Glomerular visceral epithelial cell (primary cell): ENCODE data around the gene SPX.
A peak's percentile ranks its signal among the peaks of the same experiment; 100 is the strongest.

Experiments
- DNase-seq: peaks from one replicate; pipeline ENCODE4 v3.0.0-alpha.2; 2016; ENCODE audit errors: extremely low spot score

The SPX gene, protein sequence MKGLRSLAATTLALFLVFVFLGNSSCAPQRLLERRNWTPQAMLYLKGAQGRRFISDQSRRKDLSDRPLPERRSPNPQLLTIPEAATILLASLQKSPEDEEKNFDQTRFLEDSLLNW

DNA sequence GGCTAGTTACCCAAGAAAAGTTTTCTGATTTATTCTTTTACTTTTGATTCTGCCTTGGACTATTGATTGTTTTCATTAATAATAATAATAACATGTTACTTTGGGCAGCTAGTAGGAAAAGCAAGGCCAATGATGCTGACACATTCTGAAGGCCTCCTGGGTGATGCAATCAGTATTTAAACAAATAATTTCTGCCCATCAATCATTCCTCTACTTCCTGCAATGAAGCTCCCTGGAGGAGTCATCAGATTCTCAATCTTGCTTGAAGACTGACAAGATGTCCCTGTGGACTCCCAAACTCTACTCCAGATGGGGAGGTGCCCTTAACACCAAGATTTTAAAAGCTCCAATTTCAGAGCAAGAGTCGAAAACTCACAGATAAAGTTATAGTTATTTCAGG, at the start of gene SPX:
SPX (plus strand) TSS at position 244 of the 400 bp plus-strand sequence. CDS start 177 bp downstream, outside the sequence.
- no peak for DNase-seq

DNA sequence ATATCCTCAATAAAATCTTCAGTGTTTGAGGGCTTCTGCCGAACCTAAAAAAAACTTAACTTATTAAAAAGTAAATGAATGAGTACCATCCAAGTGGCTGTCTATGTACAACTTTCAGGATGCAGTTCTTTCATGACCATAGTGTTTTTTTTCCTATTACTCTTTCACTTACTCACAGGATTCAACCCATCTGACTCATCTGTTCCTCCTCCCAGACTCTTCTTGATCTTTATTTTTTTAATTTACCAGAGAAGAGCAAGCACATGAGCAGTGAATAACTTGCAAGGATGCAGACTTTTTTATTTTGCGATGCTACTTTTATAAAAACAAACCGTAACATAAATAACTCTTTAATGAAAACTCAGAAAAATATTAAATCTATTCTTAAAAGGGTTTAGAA, 49.1 kb upstream of the SPX start:
- DNase-seq: peak; percentile 12

DNA sequence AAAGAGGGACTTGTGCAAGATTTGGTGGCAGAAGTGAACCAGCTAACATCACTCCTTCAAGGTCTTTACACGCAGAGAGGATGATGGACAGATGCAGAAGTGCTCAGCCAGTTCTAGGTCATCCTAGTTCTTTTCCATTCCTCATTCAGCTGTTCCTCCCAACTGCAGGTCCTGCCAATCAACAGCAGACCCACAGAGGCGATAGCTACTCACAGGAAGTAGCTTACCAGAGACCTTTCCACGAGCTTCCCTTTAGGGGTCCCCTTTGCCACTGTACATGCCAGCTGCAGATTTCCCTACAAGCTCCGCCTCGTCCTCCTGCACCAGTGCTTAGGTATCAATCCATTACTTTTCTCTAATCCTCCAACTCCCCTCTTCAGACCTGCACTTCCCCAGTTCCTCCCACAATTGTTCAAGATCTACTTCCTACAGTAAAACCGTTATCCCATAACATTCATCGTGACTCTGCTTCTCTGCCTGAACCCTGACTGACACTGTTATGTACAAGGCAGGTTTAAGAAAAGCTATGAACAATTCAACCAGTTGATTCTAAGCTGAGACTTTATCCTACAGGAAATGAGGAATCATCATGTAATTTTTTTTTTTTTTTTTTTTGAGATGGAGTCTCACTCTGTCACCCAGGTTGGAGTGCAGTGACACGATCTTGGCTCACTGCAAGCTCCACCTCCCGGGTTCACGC, 47.2 kb upstream of the SPX start:
- DNase-seq: no peak

DNA sequence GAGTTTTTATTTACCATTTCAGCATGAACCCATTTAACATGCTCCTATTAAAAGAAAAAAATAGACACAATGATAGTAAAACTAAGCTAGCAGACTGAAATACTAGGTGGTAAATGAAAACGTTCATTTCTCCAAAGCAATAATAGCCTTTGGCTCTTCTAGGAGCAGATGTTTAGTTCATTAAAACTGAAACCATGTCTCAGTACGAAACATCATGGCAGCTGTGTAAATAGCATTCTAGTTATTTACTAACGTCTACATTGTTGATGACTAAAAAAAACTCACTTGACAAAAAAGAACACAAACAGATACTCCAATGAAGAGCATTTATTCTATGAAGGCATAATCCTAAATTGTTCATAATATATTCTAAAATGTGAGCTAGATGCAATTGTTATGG, 42.6 kb upstream of the SPX start:
- no peak for DNase-seq

DNA sequence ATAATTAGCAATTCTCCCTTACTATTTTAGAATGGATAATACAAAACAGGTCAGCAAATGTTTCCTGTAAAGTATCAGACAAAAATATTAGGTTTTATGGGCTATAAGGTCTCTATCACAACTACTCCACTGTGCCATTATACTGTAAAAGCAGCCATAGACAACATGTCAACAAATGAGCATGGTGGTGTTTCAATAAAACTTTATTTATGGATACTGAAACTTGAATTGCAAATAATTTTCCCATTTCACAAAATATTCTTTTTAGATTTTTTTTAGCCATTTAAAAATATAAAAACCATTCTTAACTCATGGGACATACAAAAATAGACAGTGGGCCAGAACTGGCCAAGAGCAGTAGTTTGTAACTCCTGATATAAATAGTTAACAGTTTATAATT, 40.1 kb upstream of the SPX start:
- no peak for DNase-seq

DNA sequence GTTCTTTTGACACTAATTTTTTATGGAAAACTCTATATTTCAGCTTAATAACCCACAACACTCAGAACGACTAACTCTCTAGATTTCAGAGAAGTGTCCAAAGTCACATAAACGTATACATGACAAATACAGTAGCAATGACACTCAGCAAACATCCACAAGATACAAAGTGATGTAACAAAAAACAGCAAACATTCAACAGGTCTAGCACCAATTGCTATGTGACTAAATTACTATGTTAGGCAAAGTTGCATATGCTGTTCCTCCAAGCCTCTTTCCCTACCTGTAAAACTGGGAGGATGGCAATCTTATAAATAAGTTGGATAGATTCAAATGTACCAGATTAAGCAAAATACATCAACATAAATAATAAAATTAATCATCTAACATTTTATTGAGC, 26.3 kb upstream of the SPX start:
- no peak for DNase-seq

DNA sequence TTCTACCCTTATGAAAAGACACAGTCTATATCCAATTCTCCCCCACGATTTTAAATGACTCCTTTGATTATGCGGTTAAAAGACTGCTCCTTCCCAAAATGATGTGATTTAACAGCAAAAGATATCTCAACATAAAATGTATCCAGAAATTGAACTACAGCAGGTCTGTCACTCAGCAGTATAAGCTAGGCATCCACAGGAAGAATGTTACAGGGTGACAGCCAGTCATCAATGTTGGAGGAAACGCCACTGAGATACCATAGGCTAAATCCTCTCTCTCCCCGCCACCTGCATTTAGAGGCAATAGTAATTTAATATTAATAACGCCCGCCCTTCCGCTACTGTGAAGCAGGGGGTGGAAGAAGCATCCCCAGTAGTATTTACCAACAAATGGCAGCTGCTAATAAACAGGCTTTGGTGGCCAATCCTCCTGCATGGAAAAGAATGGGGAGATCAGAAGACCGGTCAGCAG, 25.3 kb upstream of the SPX start:
- DNase-seq: no peak

DNA sequence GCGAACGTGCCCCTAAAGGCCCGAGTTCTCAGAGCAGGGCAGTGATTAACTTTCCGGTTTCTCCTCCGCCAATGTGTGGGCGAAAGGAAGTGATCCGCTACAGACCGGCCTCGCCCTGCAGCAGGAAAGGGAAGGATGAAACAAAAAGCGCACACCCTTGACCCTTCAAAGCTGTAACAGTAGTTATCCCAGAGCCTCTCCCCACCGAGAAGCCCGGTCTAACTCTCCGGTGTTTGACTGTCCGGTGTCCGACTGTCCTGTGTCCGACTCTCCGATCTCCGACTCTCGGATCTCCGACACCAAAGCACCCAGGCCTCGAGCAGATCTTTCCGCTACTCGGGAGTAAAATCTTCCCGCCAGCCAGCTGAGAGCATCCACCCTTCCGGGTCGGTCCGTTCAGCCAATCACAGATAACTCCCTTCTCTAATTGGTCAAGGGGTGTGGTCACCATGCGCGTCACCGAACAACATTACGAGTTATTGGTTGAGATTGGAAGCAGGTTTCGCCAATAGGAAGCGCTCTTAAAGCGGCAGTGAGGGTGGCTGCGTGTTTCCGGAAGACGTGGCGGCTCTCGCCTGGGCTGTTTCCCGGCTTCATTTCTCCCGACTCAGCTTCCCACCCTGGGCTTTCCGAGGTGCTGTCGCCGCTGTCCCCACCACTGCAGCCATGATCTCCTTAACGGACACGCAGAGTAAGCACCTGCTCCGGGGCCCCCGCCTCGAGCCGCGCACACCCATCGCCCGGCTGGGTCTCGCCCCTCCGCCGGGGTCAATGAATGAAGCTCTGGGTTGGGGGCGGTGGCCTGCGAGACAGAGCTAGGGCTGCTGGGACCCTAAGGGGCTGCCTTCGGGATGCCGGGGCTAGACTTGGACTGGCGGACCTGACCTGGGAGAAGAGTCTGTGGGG, 24.6 kb upstream of the SPX start, which contains the start of the genes GOLT1B and RECQL:
GOLT1B (plus strand) TSS at position 532 of the 906 bp plus-strand sequence; CDS start at position 667, 135 bp downstream.
RECQL (minus strand) TSS at position 378 of the 906 bp plus-strand sequence. CDS start 2,065 bp downstream, outside the sequence.
- peak; percentile 96 for DNase-seq

DNA sequence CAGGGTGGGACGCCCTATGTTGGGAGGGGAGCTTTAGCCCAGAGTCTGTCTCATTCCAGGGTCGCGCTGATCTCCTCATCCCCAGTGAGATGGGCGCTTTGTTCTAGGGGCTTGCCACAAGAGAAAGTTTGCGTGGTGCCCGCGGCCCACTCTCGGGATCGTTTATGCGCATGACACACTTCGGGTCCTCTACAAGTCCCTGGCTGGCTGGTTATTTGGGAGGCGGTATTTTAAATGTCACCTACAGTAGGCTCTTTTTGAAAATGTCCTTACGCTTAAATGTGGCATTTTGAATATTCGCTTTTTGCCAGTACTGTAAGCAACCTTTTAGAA, 24.0 kb upstream of the SPX start:
- peak; percentile 27 for DNase-seq

DNA sequence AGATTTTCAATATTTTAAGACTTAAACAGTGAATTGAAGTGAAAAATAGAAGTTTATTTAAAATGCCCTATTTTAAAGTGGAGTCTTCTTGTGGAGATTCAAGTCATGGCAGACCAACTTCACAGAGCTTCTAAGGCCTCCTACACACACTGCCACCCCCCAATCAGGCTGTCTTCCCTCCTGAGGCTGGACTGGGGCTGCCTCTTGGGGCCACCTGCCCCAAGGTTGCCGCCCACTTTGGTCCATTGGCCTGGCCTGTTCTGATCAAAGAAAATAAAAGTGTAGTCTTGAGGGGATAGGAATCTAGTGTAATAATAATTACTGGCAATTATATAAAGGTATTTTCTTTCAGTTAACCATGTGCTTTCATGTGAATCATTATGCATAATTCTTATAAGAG, 23.2 kb upstream of the SPX start:
- no peak for DNase-seq

DNA sequence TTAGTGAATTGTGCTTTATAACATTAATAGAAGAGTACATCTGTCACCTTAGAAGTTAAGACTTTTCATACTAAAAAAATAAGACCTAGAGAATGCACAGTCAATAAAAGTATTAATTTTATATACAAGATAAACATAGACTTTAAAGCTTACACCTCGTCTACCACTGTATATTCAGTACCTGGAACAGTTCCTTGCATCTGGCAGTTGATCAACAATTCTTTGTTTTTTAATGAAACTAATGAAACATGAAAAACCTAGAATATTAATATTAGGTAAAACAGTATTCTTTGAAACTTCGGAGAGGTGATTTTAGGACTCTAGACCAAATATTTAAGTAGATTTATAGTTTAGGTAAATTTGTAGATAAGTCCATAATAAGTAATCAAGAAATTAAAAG, 20.2 kb upstream of the SPX start:
- no peak for DNase-seq

DNA sequence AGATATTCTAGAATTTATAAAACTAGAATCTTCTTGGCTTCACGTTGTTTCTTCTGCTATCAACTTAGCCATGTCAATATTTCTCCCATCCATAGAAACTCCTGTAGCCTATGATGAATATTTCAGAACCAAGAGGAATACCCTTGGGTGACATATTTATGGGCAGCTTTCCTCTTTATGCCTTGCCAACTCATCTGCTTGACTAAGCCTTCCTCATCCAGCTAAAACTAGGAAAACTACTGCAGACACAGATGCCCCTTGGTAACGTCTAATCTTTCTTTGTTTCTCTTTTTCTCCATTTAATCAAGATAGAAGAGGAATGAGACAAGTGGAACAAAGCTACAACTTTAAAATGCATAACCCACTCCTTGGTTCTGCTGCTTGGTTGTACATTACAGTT, 18.2 kb upstream of the SPX start:
- DNase-seq: no peak

DNA sequence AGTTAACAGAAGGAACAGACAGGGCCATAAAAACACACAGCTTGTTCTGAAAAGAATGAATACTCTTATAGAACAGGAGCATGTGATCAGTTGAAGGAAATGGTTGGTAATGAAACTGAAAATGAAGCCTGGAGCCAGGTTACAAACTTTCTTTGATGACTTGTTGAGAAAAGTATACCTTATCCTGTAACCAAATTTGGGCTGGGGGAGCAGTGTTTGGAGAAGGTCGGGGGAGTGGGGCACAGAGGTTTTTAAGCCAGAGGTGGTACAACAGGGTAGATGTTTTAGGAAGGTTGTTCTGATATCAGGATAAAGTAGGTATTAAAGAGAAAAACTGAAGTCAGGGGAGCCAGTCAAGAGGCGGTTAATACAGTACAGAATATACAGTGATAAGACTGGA, 16.3 kb upstream of the SPX start:
- DNase-seq: no peak

DNA sequence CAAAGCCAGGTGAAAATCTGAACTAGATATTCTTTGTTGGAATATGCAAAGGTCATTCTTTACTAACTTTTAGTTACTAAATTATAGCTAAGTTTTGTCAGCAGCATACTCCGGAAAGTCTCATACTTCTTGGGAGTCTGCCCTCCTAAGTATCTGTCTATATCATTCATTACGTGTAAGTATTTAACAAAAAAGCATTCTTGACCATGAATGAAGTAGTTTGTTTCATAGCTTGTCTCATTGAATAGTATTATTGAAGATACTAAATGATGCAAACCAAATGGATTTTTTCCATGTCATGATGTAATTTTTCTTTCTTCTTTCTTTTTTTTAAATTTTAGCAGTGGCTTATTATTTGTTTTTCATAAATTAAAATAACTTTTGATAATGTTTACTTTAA, 9.8 kb upstream of the SPX start:
- no peak for DNase-seq

DNA sequence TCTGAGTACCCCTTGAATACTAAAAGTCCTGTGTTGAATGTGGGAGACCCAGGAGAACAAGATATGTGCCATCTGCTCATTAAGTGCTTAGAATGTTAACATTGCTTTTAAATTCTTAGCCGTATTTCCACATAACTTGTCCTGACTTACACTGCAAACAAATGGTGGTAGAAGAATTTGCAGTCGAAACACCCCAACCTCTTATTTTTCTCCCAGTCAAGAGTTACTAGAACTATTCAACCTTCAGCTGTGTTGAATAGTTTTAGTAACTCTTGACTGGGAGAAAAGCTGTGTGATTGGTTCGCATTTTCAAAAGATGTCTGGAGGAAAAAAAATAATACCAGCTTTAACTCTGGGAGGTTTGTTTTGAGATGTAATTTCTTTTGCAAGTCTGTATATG, 7.6 kb upstream of the SPX start:
- no peak for DNase-seq

DNA sequence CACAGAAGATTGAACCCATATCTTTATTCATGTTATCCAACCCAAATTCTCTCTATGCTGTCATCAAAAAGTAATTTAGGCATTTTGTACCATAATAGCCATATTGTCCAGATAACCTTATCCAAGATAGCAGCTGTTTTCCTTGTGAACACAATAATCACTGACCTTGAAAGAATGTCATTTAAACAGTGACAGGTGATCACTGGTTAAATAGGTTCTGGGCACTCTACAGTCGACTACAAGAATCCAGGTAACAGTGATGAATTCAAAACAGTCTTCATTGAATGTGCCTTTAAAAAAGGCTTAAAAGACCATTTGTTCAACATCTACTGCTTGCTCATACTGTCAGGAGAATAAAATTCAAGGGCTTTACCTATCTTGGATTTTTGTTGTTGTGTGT, 4.6 kb upstream of the SPX start:
- DNase-seq: no peak

DNA sequence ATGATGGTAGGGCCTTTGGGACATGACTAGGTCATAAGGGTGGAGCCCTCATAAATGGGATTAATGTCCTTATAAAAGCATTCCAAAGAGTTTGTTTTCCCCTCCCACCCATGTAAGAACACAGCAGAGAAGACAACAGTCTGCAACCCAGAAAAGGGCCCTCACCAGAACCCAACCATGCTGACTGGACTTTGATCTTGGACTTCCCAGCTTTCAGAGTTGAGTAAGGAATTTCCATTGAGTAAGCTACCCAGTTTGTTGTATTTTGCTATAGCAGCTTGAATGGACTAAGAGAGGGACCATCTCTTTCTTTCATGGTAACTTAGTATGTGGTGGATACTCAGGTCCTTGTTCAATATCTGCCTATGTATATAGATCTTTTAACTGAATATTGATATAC, 2.9 kb upstream of the SPX start:
- DNase-seq: no peak

DNA sequence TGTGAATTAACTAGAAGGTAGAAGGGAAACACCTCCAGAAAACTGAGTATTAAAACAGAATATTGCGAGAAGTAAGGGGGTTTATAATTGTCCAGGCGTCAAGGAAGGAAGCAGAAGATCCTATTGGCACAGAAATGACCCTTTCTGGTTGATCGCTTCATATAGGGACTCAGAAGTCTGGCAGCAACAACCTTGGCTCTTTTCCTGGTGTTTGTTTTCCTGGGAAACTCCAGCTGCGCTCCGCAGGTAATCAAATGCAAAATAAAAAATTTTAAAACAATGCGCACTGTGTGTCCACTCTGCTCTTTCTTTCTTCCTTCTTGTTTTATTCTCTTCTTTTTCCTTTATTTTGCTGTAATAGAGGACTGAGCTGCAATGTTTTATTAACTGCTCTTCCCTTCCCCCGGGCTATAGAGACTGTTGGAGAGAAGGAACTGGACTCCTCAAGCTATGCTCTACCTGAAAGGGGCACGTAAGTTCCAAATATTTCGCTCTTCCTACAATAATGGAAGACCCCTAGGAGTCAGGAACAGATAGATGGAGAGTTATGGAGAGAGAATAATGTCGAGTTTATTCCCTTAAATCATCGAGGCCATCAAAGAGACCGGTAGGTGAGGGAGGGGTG, 737 bp downstream of the SPX start:
- no peak for DNase-seq

DNA sequence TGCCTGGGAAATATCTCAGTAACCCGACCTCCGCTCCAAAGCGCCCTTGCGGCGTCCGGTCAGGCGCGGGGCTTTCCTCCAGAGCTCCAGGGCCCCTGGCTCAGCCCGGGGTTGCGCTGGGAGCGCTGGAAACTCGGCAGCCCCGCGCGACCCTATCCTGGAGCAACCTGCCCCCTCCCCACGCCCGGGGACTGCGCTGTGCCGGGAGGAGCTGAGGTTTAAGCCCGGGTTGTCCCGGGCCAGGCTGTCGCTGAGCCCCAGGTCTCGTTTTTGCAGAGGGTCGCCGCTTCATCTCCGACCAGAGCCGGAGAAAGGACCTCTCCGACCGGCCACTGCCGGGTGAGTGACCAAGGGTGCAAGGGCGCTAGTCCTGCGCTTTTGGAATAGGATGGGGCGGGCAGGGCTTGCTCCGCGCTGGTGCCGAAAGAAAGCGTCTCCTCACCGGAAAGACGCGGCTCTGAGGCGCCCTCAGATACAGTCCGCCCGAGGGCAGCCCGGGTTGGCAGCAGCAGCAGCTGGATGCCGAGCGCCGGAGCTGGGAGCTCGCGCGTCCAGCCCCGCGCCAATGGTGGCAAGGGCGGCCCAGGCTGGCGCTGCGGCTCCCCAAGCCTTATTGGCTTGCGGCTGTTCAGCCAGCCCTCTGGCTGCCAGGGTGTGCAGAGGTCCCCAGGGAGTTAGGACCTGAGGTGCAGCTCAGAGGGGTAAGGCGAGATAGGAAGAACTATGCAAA, 1.5 kb downstream of the SPX start:
- DNase-seq: peak; percentile 74

DNA sequence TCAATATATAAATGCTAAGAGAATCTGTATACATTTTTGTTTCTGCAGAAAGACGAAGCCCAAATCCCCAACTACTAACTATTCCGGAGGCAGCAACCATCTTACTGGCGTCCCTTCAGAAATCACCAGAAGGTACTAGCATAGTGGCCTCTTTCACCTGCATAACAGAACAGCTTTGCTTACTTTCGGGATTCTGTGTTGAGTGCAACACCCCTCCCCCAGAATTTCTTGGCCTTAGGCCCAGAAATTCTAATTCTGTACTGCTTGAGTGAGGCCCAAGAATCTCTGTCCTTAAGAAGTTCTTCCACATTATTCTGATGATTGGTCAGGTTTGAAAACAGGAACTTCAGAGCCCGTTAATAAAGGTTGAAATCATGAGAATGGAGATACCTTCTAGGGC, 2.9 kb downstream of the SPX start:
- DNase-seq: peak; percentile 68

DNA sequence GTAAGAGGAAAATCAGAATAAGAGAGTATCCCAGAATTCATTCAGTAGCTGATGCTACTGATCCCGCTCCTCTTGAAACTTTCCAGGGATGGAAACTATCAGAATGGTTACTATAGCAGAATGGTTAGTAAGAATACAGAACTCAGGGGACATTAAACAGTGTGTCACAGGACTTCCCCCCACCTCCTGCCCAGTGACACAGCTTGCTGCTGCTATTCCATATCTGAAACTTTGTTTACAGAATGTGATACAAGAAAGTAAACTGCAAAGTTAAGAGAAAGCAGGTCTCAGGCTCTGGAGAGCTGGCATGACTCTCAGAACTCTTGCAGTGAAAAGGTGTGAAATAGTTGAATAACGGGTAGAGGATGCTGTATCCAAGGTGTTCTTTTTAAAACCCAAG, 3.4 kb downstream of the SPX start:
- DNase-seq: no peak
